Heart left ventricle (tissue), 13 donors: ENCODE measurements around the gene GLRA2.

ENCODE experiments used
- CTCF ChIP-seq, 12 donors: fragments of 200-600 bp; sonication (generic) in 4 of 12; IDR thresholded peaks; one replicate each; pipeline versions ENCODE4 v1.5.0 to v1.8.0; 2018 to 2022; ENCODE audit warnings: antibody characterized with exemption in 12 of 12, mild to moderate bottlenecking in 5 of 12
- POLR2A ChIP-seq, 2 donors: fragments of 450-650 bp; IDR thresholded peaks; one replicate each; pipeline ENCODE4 v1.6.1; 2017; ENCODE audit warnings: antibody characterized with exemption in 2 of 2, mild to moderate bottlenecking in 2 of 2, moderate library complexity in 2 of 2
- donor health status: ischemic (EF 13 %, LVEDD 7.1; RV severe dilation, severe dysfunction).
- donor health status: DM: no; HTN: yes; CAD: no.
- donor health status: DM: no; HTN: no; CAD: no.
- donor health status: ischemic (EF 25% LVEDD 6.9; RV normal size, moderate dysfunction).
- donor health status: ischemic (EF 25% LVEDD 5.7; RV mildly dilated, moderate dysfunction).
- donor health status: ischemic (EF 35%, LVEDD 5.7; RV mildly dilated, moderate dysfunction).
- donor health status: nonischemic (EF 11% LVEDD 7.7; RV severe dilation, severe dysfunction).
- donor health status: DM: yes; HTN: yes; CAD: no.
- donor health status: PGD.
- donor health status: ischemic (EF 29% LVEDD 5.4; RV normal size, mild dysfunction).
- donor health status: nonischemic (EF 23%, LVEDD 6.1; RV moderate dilation, normal function).

- no peak for TF ChIP-seq CTCF (IDR thresholded peaks at IDR 0.05)
- TF ChIP-seq POLR2A (IDR thresholded peaks at IDR 0.05): no peak
Observed at GRCh38 chrX:14506866-14507265, 22.5 kb upstream of the GLRA2 start.
